Stimulated activated CD8-positive, alpha-beta memory T cell treated with anti-CD3 and anti-CD28 coated beads, Interleukin-7, amount 100 ng/mL, for 4 hours (primary cell): Measurements from ENCODE around the gene IRF9.

Experiments
- DNase-seq, 2 donors: peaks; one replicate each; pipeline ENCODE4 v3.0.0-alpha.2; 2020; ENCODE audit warnings: low read depth in 2 of 2

The IRF9 gene

DNA sequence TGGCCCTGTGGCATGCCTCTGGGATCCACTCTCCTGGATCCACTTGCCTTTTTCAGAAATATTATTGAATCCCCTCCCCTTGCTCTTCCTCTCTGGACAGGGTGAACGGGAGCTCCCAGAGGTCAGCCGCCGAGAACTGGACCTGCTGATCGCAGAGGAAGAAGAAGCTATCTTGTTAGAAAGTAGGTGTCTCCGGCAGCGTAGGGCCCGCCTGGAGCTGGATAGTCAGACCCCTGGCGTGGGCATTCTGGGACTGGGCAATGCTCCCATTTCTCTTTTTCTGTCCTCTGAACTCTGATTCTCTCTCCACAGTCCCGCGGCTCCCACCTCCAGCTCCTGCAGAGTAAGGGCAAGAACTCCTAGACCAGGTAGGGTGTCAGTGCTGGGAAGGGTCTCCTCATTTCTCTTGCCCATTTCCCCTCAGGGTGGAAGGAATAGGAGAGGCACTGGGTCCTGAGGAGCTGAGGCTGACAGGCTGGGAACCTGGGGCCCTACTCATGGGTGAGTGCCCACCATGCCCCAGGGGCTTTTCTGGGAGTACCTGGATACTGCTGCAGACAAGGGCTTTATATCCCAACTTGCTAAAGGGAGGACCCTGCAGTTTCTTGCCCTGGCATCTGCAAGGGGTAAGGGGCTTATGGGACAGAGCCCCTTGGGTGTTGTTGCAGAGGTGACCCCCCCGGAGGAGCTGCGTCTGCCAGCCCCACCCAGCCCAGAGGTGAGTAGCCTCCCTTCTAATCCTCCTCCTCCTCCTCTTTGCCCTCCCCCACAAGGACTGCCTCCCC is 16.2 kb downstream of the IRF9 start:
- DNase-seq, result no peak

DNA sequence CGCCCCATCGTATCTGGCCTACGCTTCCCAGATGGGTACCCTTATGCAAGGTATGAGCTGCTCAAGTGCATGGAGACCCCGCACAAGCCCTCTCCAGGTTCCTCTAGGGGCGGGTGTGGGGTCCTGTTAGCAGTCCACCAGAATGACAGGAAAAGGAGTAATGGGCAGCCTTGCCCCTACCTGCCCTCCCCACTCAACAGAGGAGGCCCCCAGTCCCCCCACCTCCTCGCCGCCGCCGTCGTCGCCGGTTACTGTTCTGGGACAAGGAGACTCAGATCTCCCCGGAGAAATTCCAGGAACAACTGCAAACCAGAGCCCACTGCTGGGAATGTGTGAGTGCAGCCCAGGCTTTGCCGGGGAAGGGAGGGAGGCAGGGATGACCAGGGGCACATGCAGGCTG is 16.8 kb downstream of the IRF9 start:
- DNase-seq, result no peak

DNA sequence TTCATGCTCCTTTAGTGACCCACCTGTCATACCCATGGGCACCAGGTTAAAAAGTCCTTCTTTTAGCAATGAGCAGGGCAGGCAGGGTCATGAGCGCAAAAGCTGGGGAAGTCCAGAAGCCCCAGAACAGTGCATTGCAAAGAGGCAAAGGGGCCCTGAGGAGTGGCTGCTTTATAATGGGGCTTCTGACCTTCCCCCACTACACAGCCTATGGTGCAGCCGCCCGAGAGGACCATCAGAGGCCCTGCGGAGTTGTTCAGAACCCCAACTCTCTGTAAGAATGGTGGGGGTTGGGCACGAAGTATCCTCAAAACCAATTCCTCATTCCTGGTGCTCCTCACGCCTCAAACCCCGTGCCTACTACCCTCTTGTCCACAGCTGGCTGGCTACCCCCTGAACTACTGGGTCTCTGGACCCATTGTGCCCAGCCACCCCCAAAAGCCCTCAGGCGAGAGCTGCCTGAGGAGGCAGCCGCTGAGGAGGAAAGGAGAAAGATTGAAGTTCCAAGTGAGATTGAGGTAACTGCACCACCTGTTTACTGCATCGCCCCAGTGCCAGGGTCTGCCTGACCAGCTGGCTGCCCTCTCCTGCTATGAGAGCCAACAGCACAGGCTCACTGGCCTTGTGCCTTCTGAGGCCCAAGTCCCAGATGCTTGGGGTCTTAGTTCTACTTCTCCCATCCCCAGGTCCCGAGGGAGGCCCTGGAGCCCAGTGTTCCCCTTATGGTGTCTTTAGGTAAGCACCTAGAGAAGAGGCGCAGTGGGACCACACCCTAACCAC is 17.5 kb downstream of the IRF9 start:
- DNase-seq, result no peak

GRCh38 chr14:24179294-24179960 is 18.4 kb downstream of the IRF9 start:
- no peak for DNase-seq

GRCh38 chr14:24179961-24180796 is 19.1 kb downstream of the IRF9 start:
- no peak for DNase-seq

DNA sequence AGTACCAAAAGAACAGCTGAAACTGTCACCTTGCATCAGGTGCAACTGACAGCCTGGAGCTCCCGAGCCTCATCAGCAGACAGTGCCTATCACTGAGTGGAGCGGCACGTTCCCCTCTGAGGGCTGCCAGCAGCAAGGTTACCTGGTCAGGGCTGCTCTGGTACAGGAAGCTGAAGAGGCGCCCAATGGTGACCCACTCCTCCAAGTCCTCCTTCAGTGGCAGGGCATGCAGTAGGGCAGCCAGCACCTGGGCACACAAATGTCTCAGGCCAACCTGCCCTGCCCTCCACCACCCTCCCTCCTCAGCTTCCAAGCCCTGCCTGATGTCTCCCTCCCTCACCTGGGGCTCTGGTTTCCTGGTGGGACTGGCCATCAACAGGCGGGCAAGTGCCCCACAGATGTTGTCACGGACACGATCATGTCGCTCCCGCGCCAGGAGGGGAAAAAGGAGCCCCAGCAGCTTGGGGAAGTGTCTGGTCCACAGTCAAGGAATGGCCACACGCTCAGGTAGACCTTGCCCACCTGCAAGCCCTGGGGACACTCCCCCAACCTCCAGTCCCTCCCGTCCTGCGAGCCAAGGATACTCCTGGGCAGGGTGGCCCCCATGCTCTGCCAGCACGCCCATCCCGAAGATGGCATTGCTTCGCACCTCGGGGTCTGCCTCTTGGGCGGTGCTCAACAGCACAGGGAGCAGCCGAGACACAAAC is 20.5 kb downstream of the IRF9 start:
- DNase-seq, result no peak

DNA sequence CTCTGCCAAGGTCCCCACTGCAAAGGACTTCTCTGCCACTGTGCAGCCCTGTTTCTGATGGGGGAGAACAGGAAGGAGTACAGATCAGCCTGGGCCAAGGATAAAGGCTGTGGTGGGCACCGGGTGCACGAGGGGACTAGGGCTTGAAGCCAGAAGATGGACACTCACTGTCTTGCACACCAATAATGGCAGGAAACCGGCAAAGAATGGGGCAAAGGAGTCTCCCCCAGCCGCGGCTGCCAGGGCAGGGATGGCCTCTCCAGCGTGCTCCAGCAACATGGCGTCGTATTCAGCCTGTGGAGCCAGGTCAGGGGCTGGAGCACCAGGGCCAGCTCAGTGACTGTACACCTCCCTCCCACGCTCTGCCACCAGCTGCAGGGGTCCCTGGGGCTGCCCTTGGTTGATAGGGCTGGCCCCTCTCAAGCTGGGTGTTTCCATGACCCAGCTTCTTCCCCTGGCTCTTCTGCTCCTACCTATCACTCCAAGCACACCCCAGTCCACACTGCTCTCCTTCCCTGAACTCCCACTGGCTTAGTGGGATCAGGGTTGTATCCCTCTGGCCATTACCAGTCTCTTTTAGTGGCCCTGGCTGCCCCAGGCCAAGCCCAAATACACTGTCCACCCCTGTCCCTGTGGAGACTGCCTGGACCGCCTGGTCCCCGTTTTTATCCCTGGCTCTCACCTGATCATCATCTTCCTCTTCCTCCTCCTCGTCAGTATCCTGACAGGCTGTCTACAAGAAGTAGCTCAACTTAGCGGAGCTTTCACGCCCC is 21.2 kb downstream of the IRF9 start:
- DNase-seq, result no peak

GRCh38 chr14:24183014-24183481 is 22.0 kb downstream of the IRF9 start:
- no peak for DNase-seq

DNA sequence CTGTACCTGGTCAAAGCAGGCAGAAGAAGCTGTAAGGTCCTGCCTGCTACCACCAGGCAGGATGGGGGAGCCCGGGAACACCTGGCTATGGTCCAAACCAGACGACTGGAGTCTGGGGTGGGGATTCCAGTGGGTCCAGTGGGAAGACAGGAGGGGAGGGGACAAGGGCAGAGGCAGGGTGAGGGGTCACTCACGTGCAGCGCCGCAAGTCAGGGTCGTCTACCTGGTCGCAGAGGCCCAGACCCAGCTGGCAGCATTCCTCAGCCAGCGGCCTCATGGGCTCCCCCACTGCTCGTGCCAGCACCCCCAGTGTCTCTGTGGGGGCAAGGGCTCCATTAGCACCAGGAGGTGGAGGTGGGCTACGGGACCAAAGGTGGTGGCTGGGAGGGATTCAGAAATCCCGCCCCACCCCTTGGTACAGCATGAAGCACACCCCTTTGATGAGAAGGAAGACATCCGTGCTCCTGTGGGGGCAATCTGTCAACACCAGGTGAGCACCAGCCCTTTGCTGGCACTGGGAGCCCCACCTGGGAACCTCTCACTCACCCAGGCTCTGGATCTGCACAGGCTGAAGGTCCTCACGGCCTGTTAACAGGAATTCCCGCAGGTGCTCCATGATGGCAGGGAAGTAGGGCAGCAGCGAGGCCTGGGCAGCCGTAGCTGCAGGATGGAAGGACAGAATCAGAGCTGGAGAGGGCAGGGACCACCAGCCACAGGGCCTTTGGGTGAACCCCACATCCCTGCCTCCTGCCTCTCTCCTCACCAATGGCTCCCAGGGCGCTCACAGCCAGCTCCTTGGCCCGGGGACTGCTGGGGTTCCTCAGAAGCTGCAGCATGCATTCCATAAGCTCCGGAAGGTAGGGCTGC is 23.3 kb downstream of the IRF9 start:
- no peak for DNase-seq

GRCh38 chr14:24185026-24185425 is 24.0 kb downstream of the IRF9 start:
- DNase-seq, result no peak

GRCh38 chr14:24185741-24186140 is 24.7 kb downstream of the IRF9 start:
- DNase-seq, result no peak

DNA sequence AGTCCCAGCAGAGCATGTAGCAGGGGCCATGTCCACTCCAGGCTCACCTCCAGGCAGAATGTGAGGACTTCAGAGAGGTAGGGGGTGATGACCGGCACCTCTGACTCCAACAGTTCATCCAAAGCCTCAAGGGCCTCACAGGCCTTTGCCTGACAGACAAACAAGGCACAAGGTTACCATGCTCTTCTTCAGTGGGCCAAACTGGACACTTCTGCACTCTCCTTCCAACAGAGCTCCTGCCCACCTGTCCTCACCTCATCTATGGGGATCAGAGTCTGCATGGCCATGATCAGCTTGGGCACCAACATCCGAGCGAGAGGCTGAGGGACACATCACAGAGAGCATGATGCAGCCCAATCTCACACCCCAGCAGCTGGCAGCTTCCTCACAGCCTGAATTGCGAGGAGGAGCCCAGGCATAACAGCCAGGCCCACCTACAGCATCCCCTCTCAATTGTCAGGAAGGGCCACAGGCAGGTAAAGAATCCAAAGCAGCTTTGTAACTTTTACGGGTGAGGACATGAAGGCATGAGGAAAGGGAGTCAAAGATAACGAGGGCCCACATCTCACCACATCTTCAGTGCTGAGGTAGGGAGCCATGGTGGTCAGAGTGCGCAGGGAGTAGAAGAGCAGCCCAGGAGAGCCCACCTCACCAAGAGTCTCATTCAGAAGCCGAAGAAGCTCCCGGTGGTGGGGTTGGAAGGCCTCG is 25.9 kb downstream of the IRF9 start:
- no peak for DNase-seq

- DNase-seq, result no peak
Observed at GRCh38 chr14:24187539-24187915, 26.5 kb downstream of the IRF9 start.

- peak; percentile 93 to 94 for DNase-seq
Observed at GRCh38 chr14:24188251-24189058, 27.4 kb downstream of the IRF9 start, which contains the start of gene IPO4. Gene IPO4 (minus strand): TSS chr14:24188816. CDS start chr14:24188787, 29 bp downstream.

DNA sequence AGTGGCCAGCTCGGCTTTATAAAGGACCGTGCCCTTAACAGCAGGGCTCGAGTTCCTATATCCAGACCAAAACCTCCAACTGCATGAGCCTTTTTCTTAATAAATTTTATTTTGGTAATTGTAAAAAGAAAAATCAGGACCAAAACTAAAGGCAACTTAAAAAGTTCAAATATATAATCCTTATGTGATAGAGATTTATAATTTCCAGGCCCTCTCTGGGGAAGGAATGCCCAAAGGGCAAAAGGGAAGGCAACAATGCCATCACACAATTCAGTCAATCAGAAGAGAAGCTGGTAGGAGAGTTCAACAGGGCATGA is 28.0 kb downstream of the IRF9 start:
- DNase-seq, result no peak

DNA sequence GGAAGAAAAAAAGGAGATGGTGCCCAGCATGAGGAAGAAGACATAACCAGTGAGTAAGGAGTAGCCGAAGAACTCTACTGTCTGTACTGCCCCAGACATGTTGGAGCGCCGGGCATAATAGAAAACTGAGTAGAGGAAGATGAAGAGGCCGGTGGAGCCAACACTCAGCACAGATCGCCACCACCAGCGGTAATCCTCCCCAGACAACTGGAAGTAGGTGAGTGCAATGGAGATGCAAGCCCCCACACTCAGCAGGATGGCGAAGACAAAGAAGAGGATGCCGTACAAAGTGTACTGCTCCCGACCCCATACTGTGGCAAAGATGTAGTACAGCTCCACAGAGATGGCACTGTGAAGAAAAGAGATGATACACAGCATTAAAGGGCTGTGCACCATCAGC is 28.4 kb downstream of the IRF9 start:
- DNase-seq, result no peak

- no peak for DNase-seq
Observed at GRCh38 chr14:24190416-24190815, 29.4 kb downstream of the IRF9 start.

DNA sequence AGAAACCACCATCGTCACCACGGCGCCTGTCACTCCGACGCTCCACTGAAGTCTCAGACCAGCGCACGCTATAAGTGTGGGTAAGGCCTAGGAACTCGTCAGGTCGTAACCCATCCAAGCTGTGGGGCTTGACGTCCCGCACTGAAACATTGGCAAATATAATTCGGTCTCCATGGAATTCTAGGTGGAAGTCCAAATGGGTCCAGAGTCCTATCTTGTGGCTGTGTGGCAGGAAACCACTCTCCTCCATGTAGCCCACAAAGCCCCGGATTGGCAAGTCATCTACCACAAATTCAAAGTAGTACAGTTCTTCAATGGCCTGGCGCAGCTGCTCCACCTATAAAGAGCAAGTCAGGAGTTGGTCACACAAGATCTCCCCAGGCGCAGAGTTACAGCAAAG is 31.9 kb downstream of the IRF9 start:
- DNase-seq, result no peak
